SK-N-MC (cell line): Measurements from ENCODE around the gene PRDM16.

Source experiments
- EZH2 ChIP-seq: fragments of 200-600 bp; sonication (generic); IDR thresholded peaks from one replicate; pipeline ENCODE4 v1.6.1; 2017; ENCODE audit warnings: antibody characterized with exemption
- FOXP2 ChIP-seq: optimal IDR thresholded peaks from 2 replicates; pipeline ENCODE3; 2011; ENCODE audit warnings: mild to moderate bottlenecking, moderate library complexity; ENCODE audit not compliant: insufficient read depth; ENCODE audit errors: extremely low read length, control extremely low read depth
- POLR2AphosphoS5 ChIP-seq: IDR thresholded peaks from 2 replicates; pipeline ENCODE4 v1.6.1; 2012; ENCODE audit warnings: mild to moderate bottlenecking, low read depth, low read length, borderline replicate concordance

DNA sequence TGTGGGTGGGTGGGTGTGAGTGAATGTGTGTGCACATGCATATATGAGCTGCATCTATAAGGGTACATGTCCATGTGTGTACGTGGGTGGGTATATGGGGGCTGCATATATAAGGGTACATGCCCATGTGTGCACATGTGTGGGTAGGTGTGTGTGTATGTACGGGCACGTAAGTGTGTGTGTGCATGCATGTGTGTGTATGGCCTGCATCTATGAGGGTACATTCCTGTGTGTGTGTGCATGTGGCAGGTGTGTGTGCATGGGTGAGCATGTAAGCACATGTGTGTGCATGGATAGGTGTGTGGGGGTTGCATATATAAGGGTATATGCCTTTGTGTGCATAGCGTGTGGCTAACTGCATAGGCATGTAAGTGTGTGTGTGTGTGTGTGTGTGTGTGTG, 204.4 kb downstream of the PRDM16 start:
- TF ChIP-seq EZH2, result no peak
- no peak for TF ChIP-seq POLR2AphosphoS5
- no peak for TF ChIP-seq FOXP2
